Mesothelial cell of epicardium (in vitro differentiated cells): Measurements from ENCODE around the gene ABCG2. TPM values are rescaled to one million over a fixed set of nuclear protein-coding genes. Genes with fewer than 3 reads are reported as not detected.

Source experiments
- DNase-seq, 2 experiments: peaks; one replicate each; pipeline ENCODE4 v3.0.0; 2021; ENCODE audit warnings: low spot score in 2 of 2; ENCODE audit not compliant: unreplicated experiment in 2 of 2
- H3K27ac Mint-ChIP-seq: 2 replicates; pipeline ENCODE4 v1.8.0; 2021; ENCODE audit warnings: mixed read lengths
- H3K27me3 Mint-ChIP-seq: 2 replicates; pipeline ENCODE4 v1.8.0; 2021; ENCODE audit warnings: low read depth, mixed read lengths
- H3K36me3 Mint-ChIP-seq: 2 replicates; pipeline ENCODE4 v1.8.0; 2021; ENCODE audit warnings: mixed read lengths
- H3K4me1 Mint-ChIP-seq: 2 replicates; pipeline ENCODE4 v1.8.0; 2021; ENCODE audit warnings: mixed read lengths
- H3K4me3 Mint-ChIP-seq: 2 replicates; pipeline ENCODE4 v1.8.0; 2021; ENCODE audit warnings: mild to moderate bottlenecking, moderate library complexity, mixed read lengths
- H3K9me3 Mint-ChIP-seq: 2 replicates; pipeline ENCODE4 v1.8.0; 2021; ENCODE audit warnings: mixed read lengths
- CTCF ChIP-seq: fragments of 200-600 bp; sonication (generic); IDR thresholded peaks from one replicate; pipeline ENCODE4 v1.5.0; 2021; ENCODE audit warnings: antibody characterized with exemption; ENCODE audit not compliant: unreplicated experiment
- total RNA-seq: library from RNA; stranded (reverse); gene quantifications from 3 replicates; pipeline ENCODE4 v1.2.1, GENCODE V29; 2021

ABCG2 gene
- total RNA-seq, 1 donor from 2014 or later, result 0.92 TPM

GRCh38 chr4:88189418-88189738 is 30.9 kb upstream of the ABCG2 start:
- DNase-seq, result no peak
- no peak overlapping the region for H3K27ac Mint-ChIP-seq
- no peaks in the 10 kb centered on the region for H3K27me3 Mint-ChIP-seq
- H3K36me3 Mint-ChIP-seq, result no peaks in the 10 kb centered on the region
- no peak for TF ChIP-seq CTCF
- peaks cover 9% of the 10 kb centered on the region for H3K4me1 Mint-ChIP-seq
- H3K4me3 Mint-ChIP-seq, result no peak overlapping the region
- H3K9me3 Mint-ChIP-seq, result peaks cover 15% of the 10 kb centered on the region

- TF ChIP-seq CTCF, result no peak
- Mint-ChIP-seq H3K27ac (no peak overlapping the region), H3K4me1 (peaks cover 9% of the 10 kb centered on the region), H3K9me3 (peaks cover 20% of the 10 kb centered on the region), H3K4me3 (no peak overlapping the region), H3K27me3 (no peaks in the 10 kb centered on the region), H3K36me3 (peaks cover 2% of the 10 kb centered on the region)
- DNase-seq, result no peak
Measured at GRCh38 chr4:88188738-88189417, 30.4 kb upstream of the ABCG2 start.

- Mint-ChIP-seq H3K9me3 (peaks cover 29% of the 10 kb centered on the region), H3K36me3 (peaks cover 6% of the 10 kb centered on the region), H3K4me1 (peaks cover 9% of the 10 kb centered on the region), H3K4me3 (no peak overlapping the region), H3K27me3 (no peaks in the 10 kb centered on the region), H3K27ac (no peak overlapping the region)
- TF ChIP-seq CTCF, result no peak
- no peak for DNase-seq
Measured at GRCh38 chr4:88187766-88188165, 29.3 kb upstream of the ABCG2 start.

- DNase-seq, result no peak
- Mint-ChIP-seq H3K4me1 (peaks cover 9% of the 10 kb centered on the region), H3K27ac (no peak overlapping the region), H3K4me3 (no peak overlapping the region), H3K27me3 (no peaks in the 10 kb centered on the region), H3K36me3 (peaks cover 16% of the 10 kb centered on the region), H3K9me3 (peaks cover 42% of the 10 kb centered on the region)
- no peak for TF ChIP-seq CTCF
Measured at GRCh38 chr4:88185906-88186305, 27.5 kb upstream of the ABCG2 start.

- H3K4me1 Mint-ChIP-seq, result peaks cover 8% of the 10 kb centered on the region
- peaks cover 19% of the 10 kb centered on the region for H3K36me3 Mint-ChIP-seq
- TF ChIP-seq CTCF, result no peak
- H3K27ac Mint-ChIP-seq, result no peak overlapping the region
- no peaks in the 10 kb centered on the region for H3K27me3 Mint-ChIP-seq
- H3K4me3 Mint-ChIP-seq, result no peak overlapping the region
- DNase-seq, result no peak
- peaks cover 36% of the 10 kb centered on the region for H3K9me3 Mint-ChIP-seq
Measured at GRCh38 chr4:88179261-88179660, 20.8 kb upstream of the ABCG2 start.
